GM12878 (cell line): ENCODE data around the gene SPA17. TPM values are rescaled to one million over a fixed set of nuclear protein-coding genes. Genes with fewer than 3 reads are reported as not detected.

ENCODE experiments used
- ATF3 ChIP-seq: IDR thresholded peaks from 2 replicates; pipeline ENCODE4 v1.6.1; 2011; ENCODE audit warnings: low read depth, mild to moderate bottlenecking, low read length, moderate library complexity, borderline replicate concordance; ENCODE audit errors: extremely low read depth
- CBX5 ChIP-seq: sonication (generic); IDR thresholded peaks from 2 replicates; pipeline ENCODE4 v1.6.1; 2016; ENCODE audit warnings: low read depth, moderate library complexity, mild to moderate bottlenecking, inconsistent platforms
- CHD1 ChIP-seq: IDR thresholded peaks from 2 replicates; pipeline ENCODE4 v1.6.1; 2012; ENCODE audit warnings: low read depth, low read length, improper control_type of control experiment
- IKZF1 ChIP-seq: fragments of 450-650 bp; conservative IDR thresholded peaks from 2 replicates; pipeline ENCODE4 v1.6.1; 2017; ENCODE audit warnings: antibody characterized with exemption, mild to moderate bottlenecking
- RAD21 ChIP-seq: IDR thresholded peaks from 2 replicates; pipeline ENCODE4 v1.6.1; 2011; ENCODE audit warnings: mild to moderate bottlenecking, low read depth, low read length, moderate library complexity; ENCODE audit not compliant: insufficient read depth
- REST ChIP-seq: IDR thresholded peaks from 2 replicates; pipeline ENCODE4 v1.6.1; 2012; ENCODE audit warnings: mild to moderate bottlenecking, low read depth, low read length
- SIX5 ChIP-seq: IDR thresholded peaks from 2 replicates; pipeline ENCODE4 v1.6.1; 2011; ENCODE audit warnings: mild to moderate bottlenecking, low read depth, low read length, moderate library complexity; ENCODE audit not compliant: severe bottlenecking
- SMC3 ChIP-seq: IDR thresholded peaks from 2 replicates; pipeline ENCODE4 v1.6.1; 2011; ENCODE audit warnings: low read length, improper control_type of control experiment, borderline replicate concordance
- YY1 ChIP-seq: IDR thresholded peaks from 2 replicates; pipeline ENCODE4 v1.6.1; 2011; ENCODE audit warnings: low read depth, mild to moderate bottlenecking, low read length
- ZBED1 ChIP-seq: IDR thresholded peaks from 2 replicates; pipeline ENCODE4 v1.6.1; 2016; ENCODE audit warnings: borderline replicate concordance
- ZBTB4 ChIP-seq: fragments of 450-650 bp; formaldehyde crosslinking; IDR thresholded peaks from 2 replicates; pipeline ENCODE4 v1.4.0; 2022; ENCODE audit warnings: mild to moderate bottlenecking, moderate library complexity
- ZBTB40 ChIP-seq: fragments of 450-650 bp; IDR thresholded peaks from 2 replicates; pipeline ENCODE4 v1.6.1; 2016; ENCODE audit warnings: mild to moderate bottlenecking, moderate library complexity, borderline replicate concordance
- ZNF207 ChIP-seq: fragments of 450-650 bp; IDR thresholded peaks from 2 replicates; pipeline ENCODE4 v1.6.1; 2014; ENCODE audit warnings: antibody characterized with exemption, mild to moderate bottlenecking, borderline replicate concordance
- ZNF24 ChIP-seq: fragments of 450-650 bp; IDR thresholded peaks from 2 replicates; pipeline ENCODE4 v1.6.1; 2017; ENCODE audit warnings: antibody characterized with exemption, mild to moderate bottlenecking
- ZSCAN29 ChIP-seq: fragments of 450-650 bp; IDR thresholded peaks from 2 replicates; pipeline ENCODE4 v1.6.1; 2017; ENCODE audit warnings: mild to moderate bottlenecking, moderate library complexity
- polyA plus RNA-seq, 11 experiments: library from polyadenylated mRNA; depleted of rRNA in 4 of 11; unstranded in 6 of 11; stranded (reverse) in 5 of 11; fragments of >200 nt; fragmentation: Nextera tagmentation in 4 of 11; fragmentation: Illumina TruSeq in 1 of 11; extraction: Ambion mirVana in 4 of 11; extraction: Trizol in 1 of 11; gene quantifications; 1 replicate in 1 of 11; 2 replicates in 10 of 11; pipeline versions ENCODE4 v1.2.1 to v1.2.3, GENCODE V29; 2011 to 2016; ENCODE audit warnings: inconsistent platforms in 2 of 11, missing spikeins in 2 of 11, low read depth in 1 of 11
- total RNA-seq, 4 experiments: library from RNA; depleted of rRNA in 3 of 4; stranded (reverse); fragments of >200 nt in 3 of 4; fragmentation: Illumina TruSeq in 1 of 4; extraction: Trizol in 1 of 4; gene quantifications; 2 replicates each; pipeline versions ENCODE4 v1.2.1 to v1.2.3, GENCODE V29; 2013 to 2021

SPA17 gene
- total and polyA plus RNA-seq, 10 of the 15 experiments (the other 5 are each of a cell fraction or from before 2014, with no cell fraction given): 2.9 to 13.2 (median 8.5) TPM

- TF ChIP-seq ZBTB40: no peak
- TF ChIP-seq SIX5: no peak
- TF ChIP-seq ZNF24: no peak
- no peak for TF ChIP-seq ATF3
- TF ChIP-seq ZBTB4: no peak
- no peak for TF ChIP-seq ZNF207
- TF ChIP-seq SMC3: peak; percentile 69; the same call in 1 of the 2 replicates
- TF ChIP-seq YY1: peak; percentile 78; the same call in 1 of the 2 replicates
- TF ChIP-seq ZSCAN29: no peak
- TF ChIP-seq CBX5: no peak
- TF ChIP-seq CHD1: no peak
- TF ChIP-seq IKZF1: peak; percentile 74
- no peak for TF ChIP-seq ZBED1
- TF ChIP-seq REST: no peak
- TF ChIP-seq RAD21: peak; percentile 77
Measured at GRCh38 chr11:124644426-124645280, 29.1 kb upstream of the SPA17 start (continued).
